Measurements from ENCODE around the gene GABBR2.

Gene GABBR2

GRCh38 chr9:98455256-98456155 lies 253.2 kb downstream of the GABBR2 start:
- TF ChIP-seq TEAD4 (IDR thresholded peaks at IDR 0.05) (no peak), TCF12 (IDR thresholded peaks at IDR 0.05; ENCODE audit: low read depth) (no peak), TAF1 (IDR thresholded peaks at IDR 0.05; ENCODE audit: low read depth) (no peak), FOXM1 (IDR thresholded peaks at IDR 0.05; ENCODE audit: borderline replicate concordance, low read depth) (no peak), NFIC (IDR thresholded peaks at IDR 0.05) (no peak), YY1 (IDR thresholded peaks at IDR 0.05; ENCODE audit: low read depth) (no peak), USF1 (IDR thresholded peaks at IDR 0.05) (no peak), CEBPB (IDR thresholded peaks at IDR 0.05) (no peak), CREB1 (IDR thresholded peaks at IDR 0.05; ENCODE audit: low read depth) (no peak), EGR1 (IDR thresholded peaks at IDR 0.05) (no peak), MAX (IDR thresholded peaks at IDR 0.05) (no peak), RAD21 (IDR thresholded peaks at IDR 0.05; ENCODE audit: low read depth) (no peak), EP300 (IDR thresholded peaks at IDR 0.05; ENCODE audit: borderline replicate concordance) (no peak), ZBTB7A (IDR thresholded peaks at IDR 0.05; ENCODE audit: low read depth) (no peak)
- TF ChIP-seq, protein P1, sequence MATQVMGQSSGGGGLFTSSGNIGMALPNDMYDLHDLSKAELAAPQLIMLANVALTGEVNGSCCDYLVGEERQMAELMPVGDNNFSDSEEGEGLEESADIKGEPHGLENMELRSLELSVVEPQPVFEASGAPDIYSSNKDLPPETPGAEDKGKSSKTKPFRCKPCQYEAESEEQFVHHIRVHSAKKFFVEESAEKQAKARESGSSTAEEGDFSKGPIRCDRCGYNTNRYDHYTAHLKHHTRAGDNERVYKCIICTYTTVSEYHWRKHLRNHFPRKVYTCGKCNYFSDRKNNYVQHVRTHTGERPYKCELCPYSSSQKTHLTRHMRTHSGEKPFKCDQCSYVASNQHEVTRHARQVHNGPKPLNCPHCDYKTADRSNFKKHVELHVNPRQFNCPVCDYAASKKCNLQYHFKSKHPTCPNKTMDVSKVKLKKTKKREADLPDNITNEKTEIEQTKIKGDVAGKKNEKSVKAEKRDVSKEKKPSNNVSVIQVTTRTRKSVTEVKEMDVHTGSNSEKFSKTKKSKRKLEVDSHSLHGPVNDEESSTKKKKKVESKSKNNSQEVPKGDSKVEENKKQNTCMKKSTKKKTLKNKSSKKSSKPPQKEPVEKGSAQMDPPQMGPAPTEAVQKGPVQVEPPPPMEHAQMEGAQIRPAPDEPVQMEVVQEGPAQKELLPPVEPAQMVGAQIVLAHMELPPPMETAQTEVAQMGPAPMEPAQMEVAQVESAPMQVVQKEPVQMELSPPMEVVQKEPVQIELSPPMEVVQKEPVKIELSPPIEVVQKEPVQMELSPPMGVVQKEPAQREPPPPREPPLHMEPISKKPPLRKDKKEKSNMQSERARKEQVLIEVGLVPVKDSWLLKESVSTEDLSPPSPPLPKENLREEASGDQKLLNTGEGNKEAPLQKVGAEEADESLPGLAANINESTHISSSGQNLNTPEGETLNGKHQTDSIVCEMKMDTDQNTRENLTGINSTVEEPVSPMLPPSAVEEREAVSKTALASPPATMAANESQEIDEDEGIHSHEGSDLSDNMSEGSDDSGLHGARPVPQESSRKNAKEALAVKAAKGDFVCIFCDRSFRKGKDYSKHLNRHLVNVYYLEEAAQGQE (IDR thresholded peaks at IDR 0.05; ENCODE audit: low read depth), result no peak

DNA sequence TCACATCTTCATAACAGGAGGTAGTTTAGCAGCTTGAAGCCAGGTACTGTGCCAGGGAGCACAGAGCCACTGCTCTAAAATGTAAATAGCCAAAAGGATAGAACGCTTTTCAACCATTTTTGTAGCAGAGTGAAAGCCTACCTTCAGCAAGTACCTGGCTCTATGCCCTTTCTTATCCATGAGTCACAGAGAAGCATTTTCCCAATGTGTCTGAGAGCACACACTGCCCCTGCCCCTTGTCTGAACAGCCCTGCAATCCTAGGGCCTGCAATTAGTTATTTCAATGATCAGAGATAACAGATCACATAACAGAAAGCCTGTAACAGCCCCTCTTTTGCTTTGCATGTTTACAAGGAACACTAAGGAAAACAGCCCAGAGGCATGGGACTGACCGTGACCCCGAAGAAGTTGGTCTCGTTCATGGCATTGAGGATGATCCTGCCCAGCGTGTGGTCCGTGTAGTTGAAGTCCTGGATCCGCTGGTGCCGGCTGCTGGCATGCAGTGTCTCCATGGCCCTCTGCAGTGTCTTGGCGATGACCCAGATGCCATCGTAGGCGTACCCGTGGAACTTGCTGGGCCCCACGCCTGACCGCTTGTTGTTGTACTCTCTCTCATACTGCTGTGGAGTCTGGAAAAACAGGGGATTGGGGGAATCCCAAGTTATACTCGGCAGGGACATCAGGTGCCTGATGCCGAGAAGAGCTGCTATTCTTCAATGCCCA lies 255.0 kb downstream of the GABBR2 start:
- TF ChIP-seq CEBPB (IDR thresholded peaks at IDR 0.05) (no peak), NFIC (IDR thresholded peaks at IDR 0.05) (no peak), FOXM1 (IDR thresholded peaks at IDR 0.05; ENCODE audit: borderline replicate concordance, low read depth) (no peak), CREB1 (IDR thresholded peaks at IDR 0.05; ENCODE audit: low read depth) (no peak), TEAD4 (IDR thresholded peaks at IDR 0.05) (no peak), USF1 (IDR thresholded peaks at IDR 0.05) (no peak), MAX (IDR thresholded peaks at IDR 0.05) (no peak), YY1 (IDR thresholded peaks at IDR 0.05; ENCODE audit: low read depth) (no peak), RAD21 (IDR thresholded peaks at IDR 0.05; ENCODE audit: low read depth) (no peak), TCF12 (IDR thresholded peaks at IDR 0.05; ENCODE audit: low read depth) (no peak), ZBTB7A (IDR thresholded peaks at IDR 0.05; ENCODE audit: low read depth) (no peak), EGR1 (IDR thresholded peaks at IDR 0.05) (no peak), TAF1 (IDR thresholded peaks at IDR 0.05; ENCODE audit: low read depth) (no peak), EP300 (IDR thresholded peaks at IDR 0.05; ENCODE audit: borderline replicate concordance) (no peak)
- TF ChIP-seq, protein P1 (IDR thresholded peaks at IDR 0.05; ENCODE audit: low read depth), result no peak

DNA sequence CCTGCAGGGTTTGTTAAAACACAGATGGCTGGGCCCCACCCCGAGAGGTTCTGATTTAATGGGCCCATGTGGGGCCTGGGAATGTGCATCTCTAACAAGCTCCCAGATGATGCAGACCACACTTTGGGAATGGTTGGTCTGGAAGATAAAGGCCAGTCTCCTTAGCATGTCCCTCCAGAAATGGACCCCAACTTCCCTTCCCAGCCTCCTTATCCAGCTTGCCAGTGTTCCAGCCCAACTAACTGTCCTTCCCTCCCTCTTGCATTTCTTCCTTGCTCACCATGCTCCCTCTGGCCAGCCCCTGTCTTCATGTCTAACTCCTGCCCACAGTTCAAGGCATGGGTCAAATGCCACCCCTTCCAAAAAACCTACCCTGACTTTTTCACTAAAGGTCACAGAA lies 257.2 kb downstream of the GABBR2 start:
- TF ChIP-seq TAF1 (IDR thresholded peaks at IDR 0.05; ENCODE audit: low read depth), result no peak
- TF ChIP-seq ZBTB7A (IDR thresholded peaks at IDR 0.05; ENCODE audit: low read depth), result no peak
- no peak for TF ChIP-seq RAD21 (IDR thresholded peaks at IDR 0.05; ENCODE audit: low read depth)
- TF ChIP-seq, protein P1 (IDR thresholded peaks at IDR 0.05; ENCODE audit: low read depth), result no peak
- no peak for TF ChIP-seq TEAD4 (IDR thresholded peaks at IDR 0.05)
